A549 (cell line): ENCODE data around the gene GPATCH2. TPM values are rescaled to one million over a fixed set of nuclear protein-coding genes. Genes with fewer than 3 reads are reported as not detected.
A peak's percentile ranks its signal among the peaks of the same experiment; 100 is the strongest.

Source experiments
- ATAC-seq, 2 experiments: fragments of 200-7000 bp in 1 of 2; fragments of >200 bp in 1 of 2; cut with Nextera tagmentation in 1 of 2; cut with Tn5 transposase in 1 of 2; 3 replicates each; pipeline versions ENCODE4 v1.8.0 to v1.9.1; 2018 to 2020; ENCODE audit warnings: mild to moderate bottlenecking in 1 of 2, moderate library complexity in 1 of 2
- CTCF ChIA-PET: fragments of 300-600 bp; sonication (Branson Sonifier 250); formaldehyde crosslinking; extraction: SDS; loops from one replicate; lab custom pipeline; 2021; ENCODE audit warnings: antibody characterized with exemption, inconsistent platforms; lab: Yijun Ruan, JAX
- POLR2A ChIA-PET: fragments of 350-600 bp; formaldehyde crosslinking; extraction: SDS; loops from one replicate; lab custom pipeline; 2021; ENCODE audit warnings: antibody characterized with exemption, inconsistent platforms; lab: Yijun Ruan, JAX
- DNase-seq, 2 experiments: peaks; one replicate each; pipeline versions ENCODE4 v3.0.0 to v3.0.0-alpha.2; 2011 to 2016; ENCODE audit warnings: low read depth in 1 of 2, low spot score in 1 of 2
- FAIRE-seq: peaks from 2 replicates; lab custom pipeline; 2011; peaks lifted over from hg19 to GRCh38; lab: Jason Lieb, UNC
- H3K27ac ChIP-seq, 2 experiments: fragments of >200 bp; sonication (Bioruptor Twin); formaldehyde crosslinking; 3 replicates each; pipeline ENCODE4 v1.5.1; 2016 to 2017
- H3K4me1 ChIP-seq: fragments of >200 bp; sonication (Bioruptor Twin); formaldehyde crosslinking; 3 replicates; pipeline ENCODE4 v1.6.1; 2016
- H3K4me2 ChIP-seq: fragments of >200 bp; sonication (Bioruptor Twin); formaldehyde crosslinking; 3 replicates; pipeline ENCODE4 v1.6.1; 2016
- H3K4me3 ChIP-seq: fragments of >200 bp; sonication (Bioruptor Twin); formaldehyde crosslinking; 3 replicates; pipeline ENCODE4 v1.5.1; 2016
- H3K9me3 ChIP-seq: fragments of >200 bp; sonication (Bioruptor Twin); formaldehyde crosslinking; 3 replicates; pipeline ENCODE4 v1.6.1; 2016
- CEBPB ChIP-seq, 2 experiments: fragments of >200 bp in 1 of 2; sonication (Bioruptor Twin) in 1 of 2; formaldehyde crosslinking in 1 of 2; IDR thresholded peaks; 2 replicates each; pipeline ENCODE4 v1.6.1; 2012 to 2016
- EHF ChIP-seq: fragments of 250-450 bp; sonication (Bioruptor Pico); IDR thresholded peaks from 2 replicates; pipeline ENCODE4 v1.5.0; 2020; ENCODE audit warnings: mild to moderate bottlenecking
- ELK1 ChIP-seq: fragments of 150-350 bp; IDR thresholded peaks from 2 replicates; pipeline ENCODE4 v1.6.1; 2014; ENCODE audit warnings: low read depth, mild to moderate bottlenecking, low read length
- FOSL2 ChIP-seq, 2 experiments: fragments of 450-650 bp in 1 of 2; fragments of >200 bp in 1 of 2; sonication (Bioruptor Twin) in 1 of 2; formaldehyde crosslinking; IDR thresholded peaks; 2 replicates each; pipeline versions ENCODE4 v1.5.0 to v1.6.1; 2016 to 2020; ENCODE audit warnings: mild to moderate bottlenecking in 1 of 2, moderate library complexity in 1 of 2
- FOXS1 ChIP-seq: fragments of 250-450 bp; sonication (Bioruptor Pico); IDR thresholded peaks from 2 replicates; pipeline ENCODE4 v1.5.0; 2020; ENCODE audit warnings: mild to moderate bottlenecking, moderate library complexity
- HDAC2 ChIP-seq: fragments of 200-600 bp; sonication (generic); IDR thresholded peaks from 2 replicates; pipeline ENCODE4 v1.6.1; 2016
- HES2 ChIP-seq: fragments of >200 bp; sonication (Bioruptor Twin); formaldehyde crosslinking; IDR thresholded peaks from 2 replicates; pipeline ENCODE4 v1.6.1; 2016
- JUN ChIP-seq, 2 experiments: fragments of >200 bp; sonication (Bioruptor Twin); formaldehyde crosslinking; IDR thresholded peaks; 2 replicates in 1 of 2; 3 replicates in 1 of 2; pipeline ENCODE4 v1.6.1; 2016 to 2017
- MAFK ChIP-seq: fragments of 450-650 bp; IDR thresholded peaks from 2 replicates; pipeline ENCODE4 v1.6.1; 2014; ENCODE audit not compliant: partially characterized antibody
- NR3C1 ChIP-seq: fragments of >200 bp; sonication (Bioruptor Twin); formaldehyde crosslinking; IDR thresholded peaks from 3 replicates; pipeline ENCODE4 v1.6.1; 2017
- RCOR1 ChIP-seq: fragments of 150-350 bp; IDR thresholded peaks from 2 replicates; pipeline ENCODE4 v1.6.1; 2014; ENCODE audit warnings: antibody characterized with exemption, low read length, low read depth
- RFX5 ChIP-seq: fragments of 450-650 bp; IDR thresholded peaks from 2 replicates; pipeline ENCODE4 v1.7.1; 2014; ENCODE audit warnings: antibody characterized with exemption, mild to moderate bottlenecking, moderate library complexity
- SMC3 ChIP-seq: fragments of >200 bp; sonication (Bioruptor Twin); formaldehyde crosslinking; IDR thresholded peaks from 3 replicates; pipeline ENCODE4 v1.6.1; 2018; ENCODE audit warnings: inconsistent platforms
- USF2 ChIP-seq: fragments of 450-650 bp; IDR thresholded peaks from 2 replicates; pipeline ENCODE4 v1.6.1; 2014; ENCODE audit warnings: antibody characterized with exemption
- ZC3H11A ChIP-seq: fragments of 450-650 bp; IDR thresholded peaks from 2 replicates; pipeline ENCODE4 v1.6.1; 2014; ENCODE audit warnings: antibody characterized with exemption, mild to moderate bottlenecking
- ZNF302 ChIP-seq: fragments of 250-450 bp; sonication (Bioruptor Pico); IDR thresholded peaks from 2 replicates; pipeline ENCODE4 v1.9.0; 2021; ENCODE audit warnings: inconsistent platforms, mild to moderate bottlenecking, moderate library complexity
- ZSCAN20 ChIP-seq: fragments of 250-450 bp; sonication (Bioruptor Pico); IDR thresholded peaks from 2 replicates; pipeline ENCODE4 v1.8.0; 2022; ENCODE audit warnings: mild to moderate bottlenecking, moderate library complexity
- WGBS: methylation state at CpG from one replicate; pipeline ENCODE4 v1.1.6; 2017; ENCODE audit errors: missing lambda C conversion rate; 5-methylcytosine and 5-hydroxymethylcytosine counted together
- polyA plus RNA-seq, 4 experiments: library from polyadenylated mRNA; depleted of rRNA in 3 of 4; stranded (reverse); fragments of >200 nt; fragmentation: RNase III in 1 of 4; extraction: RNeasy Plus Mini Kit Qiagen cat#74134 plus additional on column Dnase treatment in 1 of 4; gene quantifications; 2 replicates in 3 of 4; 3 replicates in 1 of 4; pipeline ENCODE4 v1.2.3, GENCODE V29; 2011 to 2017

Gene GPATCH2
- polyA plus RNA-seq, 2 of the 4 experiments (the other 2 are of a cell fraction) = 10.8 to 18.6 TPM

GRCh38 chr1:217379336-217379735 is 251.6 kb downstream of the GPATCH2 start:
- ATAC-seq (peak in 1 of 2 experiments; percentile 33; a peak in 1 of 6 replicates), DNase-seq (peak in 1 of 2 experiments; percentile 32), FAIRE-seq (no peak)
- ChIA-PET CTCF (interaction anchor here (0.6 to 1.8 kb wide), 2 partner anchors 17 to 576 kb away, joined by 3 to 4 read pairs; no protein-coding TSS in a partner anchor), POLR2A (no interaction called here)
- H3K9me3 ChIP-seq = peaks cover 5% of the 10 kb centered on the region; the same call in 1 of the 3 replicates
- no peak overlapping the region for H3K4me3 ChIP-seq
- no peak for TF ChIP-seq JUN (IDR thresholded peaks at IDR 0.05)
- no peak for TF ChIP-seq RCOR1
- TF ChIP-seq USF2 = no peak
- TF ChIP-seq HES2 = no peak
- no peak for TF ChIP-seq ZNF302 (CRISPR knock-in tag)
- TF ChIP-seq ELK1 = no peak
- no peak for TF ChIP-seq ZSCAN20 (CRISPR knock-in tag)
- TF ChIP-seq RFX5 = no peak
- TF ChIP-seq FOSL2 (IDR thresholded peaks at IDR 0.05) = no peak
- no peak for TF ChIP-seq FOSL2 (CRISPR knock-in tag; IDR thresholded peaks at IDR 0.05)
- TF ChIP-seq NR3C1 = no peak
- TF ChIP-seq CEBPB (IDR thresholded peaks at IDR 0.05) = no peak
- TF ChIP-seq FOXS1 (CRISPR knock-in tag) = no peak
- no peak for TF ChIP-seq SMC3
- no peak for TF ChIP-seq ZC3H11A
- TF ChIP-seq EHF = no peak
- no peak for TF ChIP-seq HDAC2
- TF ChIP-seq MAFK = no peak
- H3K4me1 ChIP-seq = no peaks in the 10 kb centered on the region
- no peak overlapping the region for H3K27ac ChIP-seq
- 10% methylated on average over 5 of the region's 5 CpGs for WGBS
- no peak overlapping the region for H3K4me2 ChIP-seq

Other genes starting within 250 kb of the GPATCH2 start
- 3.7 and 5.0 TPM in 2 replicates for gene SPATA17, start 254 bp upstream of the GPATCH2 start, polyA plus RNA-seq (2011; rRNA removed)
- gene SPATA17, start 254 bp upstream of the GPATCH2 start, polyA plus RNA-seq (2017; fragmentation: RNase III; extraction: RNeasy Plus Mini Kit Qiagen cat#74134 plus additional on column Dnase treatment) = 2.9 to 3.4 TPM (median 3.3 TPM) in 3 replicates